NK-92 (cell line): ENCODE data around the gene SOWAHA.
"Not testable (repeated sequence)": the region's sequence is repeated elsewhere in the genome, so short reads cannot be mapped to it uniquely, and the experiment has no call there.

ENCODE experiments used
- DNase-seq: peaks from one replicate; lab custom pipeline; 2025; ENCODE audit not compliant: unreplicated experiment; lab: John Stamatoyannopoulos, UW

Gene SOWAHA

DNA sequence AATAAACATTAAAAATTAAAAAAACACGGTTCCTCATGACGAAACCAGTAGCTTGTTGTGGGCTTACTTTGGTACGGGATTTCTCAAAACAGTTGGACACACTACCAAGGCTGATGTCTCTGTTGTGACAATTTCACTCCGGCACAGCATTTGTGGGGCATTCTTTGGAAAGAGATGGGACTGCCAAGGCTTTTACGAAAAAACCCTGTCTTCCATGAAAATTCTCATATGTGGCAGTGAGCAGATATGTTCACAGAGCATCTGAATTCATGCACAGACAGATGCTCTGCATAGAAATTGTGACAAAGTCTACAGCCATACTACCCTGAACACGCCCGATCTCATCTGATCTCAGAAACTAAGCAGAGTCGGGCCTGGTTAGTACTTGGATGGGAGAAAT is 35.2 kb downstream of the SOWAHA start:
- DNase-seq = no peak

DNA sequence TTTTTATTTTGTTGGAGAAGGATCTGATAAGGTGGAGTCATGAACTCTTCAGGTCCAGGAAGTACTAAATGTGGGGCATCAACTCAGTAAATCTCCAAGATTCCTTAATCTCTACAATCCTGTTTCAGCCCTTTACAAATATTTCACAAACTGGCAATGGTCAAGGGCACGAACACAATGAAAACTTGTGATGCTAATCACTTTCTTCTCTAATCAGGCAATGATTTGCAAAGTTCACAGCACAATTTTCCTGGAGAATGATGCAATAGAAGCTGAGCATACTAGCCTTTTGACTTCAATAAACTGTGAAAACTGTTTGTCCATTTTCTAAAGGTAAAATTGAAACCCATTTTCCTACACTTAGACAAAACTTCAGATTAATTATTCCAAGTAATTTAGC is 36.2 kb downstream of the SOWAHA start:
- no peak for DNase-seq

DNA sequence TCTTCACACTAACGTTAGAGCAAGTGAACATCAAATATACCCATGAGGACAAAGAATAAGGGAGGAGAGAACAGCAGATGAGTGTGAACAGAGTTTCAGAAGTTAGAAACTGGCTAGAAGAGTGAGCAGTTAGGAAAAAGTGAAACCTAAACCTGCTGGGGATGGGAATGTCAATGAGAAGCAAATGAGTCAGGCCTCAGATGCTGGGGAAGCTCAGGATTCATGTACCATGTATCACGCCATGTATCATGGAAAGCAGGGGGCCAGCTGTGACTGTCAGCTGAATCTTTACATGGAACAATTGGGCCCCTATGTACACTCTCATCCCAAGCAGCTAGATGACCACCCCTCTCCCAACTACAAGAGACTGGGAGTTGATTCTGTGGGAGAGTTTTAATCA is 37.0 kb downstream of the SOWAHA start:
- no peak for DNase-seq

GRCh38 chr5:132853323-132853722 is 40.2 kb downstream of the SOWAHA start:
- no peak for DNase-seq

- DNase-seq = no peak
Observed at GRCh38 chr5:132853790-132854189, 40.7 kb downstream of the SOWAHA start.

GRCh38 chr5:132854301-132854700 is 41.2 kb downstream of the SOWAHA start:
- no peak for DNase-seq

- DNase-seq = not testable (repeated sequence)
Observed at GRCh38 chr5:132854992-132855391, 41.9 kb downstream of the SOWAHA start.

DNA sequence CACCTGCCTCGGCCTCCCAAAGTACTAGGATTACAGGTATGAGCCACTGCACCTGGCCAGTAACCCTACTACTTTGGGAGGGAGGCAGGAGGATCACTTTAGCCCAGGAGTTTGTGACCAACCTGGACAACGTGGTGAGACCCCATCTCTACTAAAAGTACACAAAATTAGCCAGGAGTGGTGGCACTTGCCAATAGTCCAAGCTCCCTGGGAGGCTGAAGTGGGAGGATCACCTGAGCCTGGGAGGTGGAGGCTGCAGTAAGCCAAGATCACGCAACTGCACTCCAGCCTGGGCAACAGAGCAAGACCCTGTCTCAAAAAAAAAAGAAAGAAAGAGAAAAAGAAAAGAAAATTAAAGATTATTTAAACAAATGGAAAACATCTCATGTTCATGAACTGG is 42.9 kb downstream of the SOWAHA start:
- DNase-seq = no peak

DNA sequence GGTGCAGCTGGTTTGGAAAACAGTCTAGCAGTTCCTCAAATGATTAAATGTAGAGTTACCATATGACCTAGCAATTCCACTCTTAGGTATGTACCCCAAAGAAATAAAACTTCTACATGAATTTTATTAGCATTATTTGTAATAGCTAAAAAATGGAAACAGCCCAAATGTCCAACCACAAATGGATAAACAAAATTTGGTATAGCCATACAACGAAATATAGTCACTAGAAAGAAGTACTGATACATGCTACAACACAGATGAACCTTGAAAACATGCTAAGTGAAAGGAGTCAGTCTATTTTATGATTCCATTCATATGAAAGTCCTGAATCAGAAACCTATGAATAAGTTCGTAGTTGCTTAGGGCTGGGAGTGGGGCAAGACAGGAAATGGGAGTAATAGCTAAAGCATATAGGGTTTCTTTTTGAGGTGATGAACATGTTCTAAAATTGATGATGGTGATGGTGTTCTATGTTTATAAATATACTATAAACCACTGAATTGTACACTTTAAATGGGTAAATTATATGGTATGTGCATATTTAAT is 46.9 kb downstream of the SOWAHA start:
- DNase-seq = no peak

DNA sequence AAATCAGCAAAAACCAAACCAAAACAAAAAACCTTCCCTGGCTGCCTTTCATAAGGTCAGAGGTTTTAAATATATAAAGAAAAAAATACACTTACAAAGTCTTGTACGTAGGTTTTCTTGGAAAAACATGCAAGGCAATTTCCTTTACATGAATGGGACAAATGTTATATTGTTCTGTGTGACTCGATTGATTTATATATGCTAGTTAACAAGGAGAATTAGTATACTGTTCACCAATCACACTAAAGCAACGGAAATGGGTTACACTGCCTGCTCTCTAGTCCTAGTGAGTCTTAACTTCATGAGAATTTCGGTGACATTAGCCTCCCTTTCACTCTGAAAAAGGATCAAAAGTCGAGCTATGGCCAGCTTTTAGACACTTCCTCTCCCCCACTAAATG is 47.6 kb downstream of the SOWAHA start:
- no peak for DNase-seq

GRCh38 chr5:132865668-132866341 is 52.7 kb downstream of the SOWAHA start:
- DNase-seq = no peak
